GM18507 (cell line): ENCODE results near the gene CYB5D1.

Source experiments
- DNase-seq: peaks from one replicate; pipeline ENCODE4 v3.0.0; 2011; ENCODE audit warnings: low read depth; ENCODE audit not compliant: insufficient read length; ENCODE audit errors: extremely low spot score
- FAIRE-seq: peaks from 2 replicates; lab custom pipeline; 2011; peaks lifted over from hg19 to GRCh38; lab: Jason Lieb, UNC

Gene CYB5D1

GRCh38 chr17:7833011-7833794 lies 24.6 kb upstream of the CYB5D1 start:
- no peak for DNase-seq
- FAIRE-seq: no peak

GRCh38 chr17:7833795-7834541 lies 23.8 kb upstream of the CYB5D1 start, which contains the start of gene KDM6B:
KDM6B (plus strand) TSS chr17:7834217; CDS start chr17:7845555, 11,338 bp downstream.
- DNase-seq (no peak), FAIRE-seq (peak; percentile 97)

GRCh38 chr17:7834542-7834956 lies 23.3 kb upstream of the CYB5D1 start:
- DNase-seq: no peak
- peak; percentile 66 for FAIRE-seq

GRCh38 chr17:7834957-7835813 lies 22.6 kb upstream of the CYB5D1 start:
- peak; percentile 99 for FAIRE-seq
- DNase-seq: no peak

- DNase-seq (no peak), FAIRE-seq (no peak)
These were observed 21.8 kb upstream of the CYB5D1 start for GRCh38 chr17:7835814-7836595.

- DNase-seq (no peak), FAIRE-seq (peak; percentile 88)
These were observed 21.0 kb upstream of the CYB5D1 start for GRCh38 chr17:7836596-7837407.

GRCh38 chr17:7837408-7838088 lies 20.3 kb upstream of the CYB5D1 start:
- DNase-seq (no peak), FAIRE-seq (peak; percentile 74)

GRCh38 chr17:7838090-7839075 lies 19.4 kb upstream of the CYB5D1 start:
- FAIRE-seq: no peak
- DNase-seq: no peak

- FAIRE-seq: no peak
- DNase-seq: no peak
These were observed 18.5 kb upstream of the CYB5D1 start for GRCh38 chr17:7839190-7839875.

- DNase-seq: no peak
- no peak for FAIRE-seq
These were observed 17.9 kb upstream of the CYB5D1 start for GRCh38 chr17:7839876-7840261.

GRCh38 chr17:7840441-7840840 lies 17.4 kb upstream of the CYB5D1 start:
- FAIRE-seq (no peak), DNase-seq (no peak)

- FAIRE-seq (no peak), DNase-seq (no peak)
These were observed 16.9 kb upstream of the CYB5D1 start for GRCh38 chr17:7840875-7841274.

- DNase-seq: no peak
- peak; percentile 45 for FAIRE-seq
These were observed 16.3 kb upstream of the CYB5D1 start for GRCh38 chr17:7841396-7841914.

GRCh38 chr17:7841915-7842379 lies 15.9 kb upstream of the CYB5D1 start:
- FAIRE-seq (no peak), DNase-seq (no peak)

GRCh38 chr17:7842380-7843256 lies 15.2 kb upstream of the CYB5D1 start:
- DNase-seq (no peak), FAIRE-seq (no peak)
